GM12875 (cell line): ENCODE measurements around the gene PSMB5.

ENCODE experiments used
- H3K4me3 ChIP-seq: one replicate; pipeline ENCODE4 v1.5.1; 2011; ENCODE audit warnings: low read depth, low read length, control low read depth
- TF ChIP-seq, protein P1 (sequence below): IDR thresholded peaks from 2 replicates; pipeline ENCODE4 v1.5.1; 2011; ENCODE audit warnings: low read depth, mild to moderate bottlenecking, control low read depth, inconsistent platforms, low read length, moderate library complexity, borderline replicate concordance; ENCODE audit not compliant: insufficient read depth

The PSMB5 gene

GRCh38 chr14:23002592-23002991 is 32.1 kb downstream of the PSMB5 start:
- TF ChIP-seq, protein P1, sequence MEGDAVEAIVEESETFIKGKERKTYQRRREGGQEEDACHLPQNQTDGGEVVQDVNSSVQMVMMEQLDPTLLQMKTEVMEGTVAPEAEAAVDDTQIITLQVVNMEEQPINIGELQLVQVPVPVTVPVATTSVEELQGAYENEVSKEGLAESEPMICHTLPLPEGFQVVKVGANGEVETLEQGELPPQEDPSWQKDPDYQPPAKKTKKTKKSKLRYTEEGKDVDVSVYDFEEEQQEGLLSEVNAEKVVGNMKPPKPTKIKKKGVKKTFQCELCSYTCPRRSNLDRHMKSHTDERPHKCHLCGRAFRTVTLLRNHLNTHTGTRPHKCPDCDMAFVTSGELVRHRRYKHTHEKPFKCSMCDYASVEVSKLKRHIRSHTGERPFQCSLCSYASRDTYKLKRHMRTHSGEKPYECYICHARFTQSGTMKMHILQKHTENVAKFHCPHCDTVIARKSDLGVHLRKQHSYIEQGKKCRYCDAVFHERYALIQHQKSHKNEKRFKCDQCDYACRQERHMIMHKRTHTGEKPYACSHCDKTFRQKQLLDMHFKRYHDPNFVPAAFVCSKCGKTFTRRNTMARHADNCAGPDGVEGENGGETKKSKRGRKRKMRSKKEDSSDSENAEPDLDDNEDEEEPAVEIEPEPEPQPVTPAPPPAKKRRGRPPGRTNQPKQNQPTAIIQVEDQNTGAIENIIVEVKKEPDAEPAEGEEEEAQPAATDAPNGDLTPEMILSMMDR = no peak
- H3K4me3 ChIP-seq = no peak overlapping the region

GRCh38 chr14:23000860-23001259 is 33.8 kb downstream of the PSMB5 start:
- TF ChIP-seq, protein P1 = no peak
- H3K4me3 ChIP-seq = no peak overlapping the region

GRCh38 chr14:22998329-22999012 is 36.2 kb downstream of the PSMB5 start:
- H3K4me3 ChIP-seq = no peak overlapping the region
- TF ChIP-seq, protein P1 = no peak

DNA sequence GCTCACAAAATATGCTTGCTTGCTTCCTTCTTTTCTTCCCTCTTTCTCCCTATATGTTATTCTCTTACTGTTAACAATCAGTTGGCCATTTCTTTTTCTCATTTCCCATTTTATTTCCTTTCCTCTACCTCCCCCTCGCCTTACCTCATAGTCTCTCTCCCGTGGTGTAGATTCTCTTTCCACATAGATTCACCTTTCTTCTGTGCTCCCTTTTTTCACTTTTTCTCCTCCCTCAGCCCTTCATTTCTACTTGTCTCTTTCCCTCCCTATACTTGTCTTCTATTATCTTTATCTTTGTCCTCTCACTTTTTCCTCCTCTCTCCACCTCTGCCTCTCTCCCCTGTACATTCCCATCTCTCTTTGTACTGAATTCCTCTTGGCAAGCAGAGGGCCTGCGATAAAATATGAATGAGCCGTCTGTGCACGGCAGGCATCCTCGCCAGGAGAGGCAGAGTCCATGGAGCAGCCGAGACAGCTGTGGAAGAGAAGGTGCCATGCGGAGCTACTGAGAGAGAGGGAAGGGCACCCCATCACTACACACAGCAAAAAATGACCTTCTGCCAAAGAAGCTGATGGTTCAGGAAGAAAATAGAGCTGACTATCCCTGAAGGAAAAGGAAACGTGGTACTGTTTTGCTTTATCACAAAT is 36.9 kb downstream of the PSMB5 start:
- H3K4me3 ChIP-seq = no peak overlapping the region
- TF ChIP-seq, protein P1 = no peak

DNA sequence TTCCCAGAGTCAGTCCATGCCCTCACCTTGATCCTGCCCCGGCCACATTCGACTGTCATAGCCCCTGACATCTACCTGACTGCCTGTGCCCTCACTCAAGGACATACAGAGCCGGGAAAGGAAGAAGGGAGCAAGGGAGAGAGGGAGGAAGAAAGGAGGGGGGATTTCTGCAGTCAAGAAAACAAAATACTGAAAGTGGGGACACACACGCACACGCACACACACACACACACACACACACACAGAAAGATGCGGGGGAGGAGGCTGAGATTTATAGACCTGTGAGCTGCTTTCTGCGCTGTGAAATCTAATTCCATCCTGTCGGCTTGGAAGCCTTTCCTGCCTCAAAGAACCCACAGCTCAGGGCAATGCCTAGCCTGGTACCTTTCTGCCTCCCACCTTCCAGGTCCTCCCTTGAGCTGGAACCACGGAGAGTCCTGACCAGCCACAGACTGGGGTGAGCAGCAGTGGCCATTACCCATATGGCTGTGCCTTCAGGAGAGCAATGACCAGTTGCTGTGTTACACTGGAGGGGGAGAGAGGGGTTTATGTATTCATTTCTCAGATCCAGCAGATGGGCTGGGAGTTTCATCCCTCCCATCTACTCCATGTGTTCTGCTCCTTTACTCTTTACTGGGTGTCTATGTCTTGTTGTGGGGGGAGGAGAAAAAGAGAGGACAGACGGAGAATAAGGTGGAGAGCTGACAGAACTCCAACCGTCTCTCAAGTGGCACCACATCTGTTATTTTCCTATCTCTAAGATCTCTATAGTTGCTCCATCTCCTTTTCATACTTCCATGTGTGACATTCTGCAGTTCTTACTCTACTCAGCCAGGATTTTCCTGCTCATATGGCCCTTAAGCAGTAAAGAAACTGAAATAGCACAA is 37.7 kb downstream of the PSMB5 start:
- H3K4me3 ChIP-seq = no peak overlapping the region
- TF ChIP-seq, protein P1 = no peak

DNA sequence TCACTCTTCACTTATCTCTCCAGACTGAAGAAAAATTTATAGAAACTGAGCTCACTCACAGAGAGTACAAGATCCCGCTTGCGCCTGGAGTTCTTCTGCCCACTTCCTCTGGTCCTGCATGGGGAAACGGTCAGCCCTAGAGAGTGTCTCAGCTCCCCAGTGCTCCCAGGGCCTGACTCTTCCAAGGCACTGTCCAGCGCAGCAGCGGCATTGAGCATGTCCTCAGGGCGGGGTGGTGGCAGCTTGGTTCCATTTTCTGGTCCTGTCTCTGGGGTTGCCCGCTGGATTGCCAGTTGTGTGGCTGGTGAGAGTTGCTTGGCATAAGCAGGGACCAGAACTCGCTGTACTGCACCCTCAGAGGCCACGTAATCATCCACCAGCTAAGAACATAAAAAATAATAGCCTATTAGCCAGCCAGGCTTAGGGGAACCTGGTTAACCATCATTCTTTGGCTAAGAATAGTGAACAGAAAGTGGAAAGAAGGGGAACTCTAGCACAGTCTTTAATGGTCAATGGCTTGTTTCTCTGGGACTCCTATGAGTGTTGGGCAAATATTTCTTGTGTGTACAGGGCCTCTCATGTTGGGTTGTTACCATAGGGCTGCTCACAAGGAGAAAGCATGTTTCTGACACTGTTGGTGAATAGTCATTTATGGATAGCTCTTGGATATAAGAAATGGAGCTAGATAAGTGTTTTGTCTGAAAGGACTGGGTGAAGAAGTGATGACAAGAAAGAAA is 38.6 kb downstream of the PSMB5 start:
- no peak overlapping the region for H3K4me3 ChIP-seq
- TF ChIP-seq, protein P1 = no peak
